ENCODE measurements around the gene MRPL21.

DNA sequence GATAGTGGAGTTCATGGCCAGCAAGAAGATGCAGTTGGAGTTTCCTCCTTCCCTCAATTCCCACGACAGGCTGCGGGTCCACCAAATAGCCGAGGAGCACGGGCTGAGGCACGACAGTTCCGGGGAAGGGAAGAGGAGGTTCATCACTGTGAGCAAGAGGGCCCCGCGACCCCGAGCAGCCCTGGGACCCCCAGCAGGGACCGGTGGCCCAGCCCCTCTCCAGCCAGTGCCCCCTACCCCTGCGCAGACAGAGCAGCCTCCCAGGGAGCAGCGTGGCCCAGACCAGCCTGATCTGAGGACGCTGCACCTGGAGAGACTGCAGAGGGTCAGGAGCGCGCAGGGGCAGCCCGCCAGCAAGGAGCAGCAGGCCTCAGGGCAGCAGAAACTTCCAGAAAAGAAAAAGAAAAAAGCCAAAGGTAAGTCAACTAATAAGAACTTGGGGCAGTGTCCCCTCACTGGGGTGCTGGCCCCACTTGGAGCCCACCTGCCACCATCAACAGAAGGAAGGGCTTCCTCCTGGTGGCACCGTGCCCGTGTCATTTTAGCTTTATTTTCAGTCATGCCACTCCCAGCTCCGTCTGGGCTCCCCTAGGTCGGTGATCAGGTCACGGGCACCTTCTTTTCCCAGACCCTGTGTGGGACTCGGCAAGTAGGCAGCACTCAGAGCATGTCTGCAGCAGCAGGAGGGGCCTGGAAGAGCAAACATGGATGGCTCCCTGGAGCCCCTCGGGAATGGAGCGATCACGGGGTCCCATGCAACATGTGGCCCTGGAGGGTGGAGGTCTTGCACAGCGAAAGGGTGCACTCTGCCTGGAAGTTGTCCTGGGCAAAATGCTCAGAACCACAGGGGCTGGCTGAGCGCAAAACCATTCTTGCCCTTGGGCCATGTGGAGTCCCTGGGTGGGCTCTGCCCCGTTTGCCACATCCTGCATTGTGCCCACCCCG is 33.3 kb upstream of the MRPL21 start:
- TF ChIP-seq, protein P1, sequence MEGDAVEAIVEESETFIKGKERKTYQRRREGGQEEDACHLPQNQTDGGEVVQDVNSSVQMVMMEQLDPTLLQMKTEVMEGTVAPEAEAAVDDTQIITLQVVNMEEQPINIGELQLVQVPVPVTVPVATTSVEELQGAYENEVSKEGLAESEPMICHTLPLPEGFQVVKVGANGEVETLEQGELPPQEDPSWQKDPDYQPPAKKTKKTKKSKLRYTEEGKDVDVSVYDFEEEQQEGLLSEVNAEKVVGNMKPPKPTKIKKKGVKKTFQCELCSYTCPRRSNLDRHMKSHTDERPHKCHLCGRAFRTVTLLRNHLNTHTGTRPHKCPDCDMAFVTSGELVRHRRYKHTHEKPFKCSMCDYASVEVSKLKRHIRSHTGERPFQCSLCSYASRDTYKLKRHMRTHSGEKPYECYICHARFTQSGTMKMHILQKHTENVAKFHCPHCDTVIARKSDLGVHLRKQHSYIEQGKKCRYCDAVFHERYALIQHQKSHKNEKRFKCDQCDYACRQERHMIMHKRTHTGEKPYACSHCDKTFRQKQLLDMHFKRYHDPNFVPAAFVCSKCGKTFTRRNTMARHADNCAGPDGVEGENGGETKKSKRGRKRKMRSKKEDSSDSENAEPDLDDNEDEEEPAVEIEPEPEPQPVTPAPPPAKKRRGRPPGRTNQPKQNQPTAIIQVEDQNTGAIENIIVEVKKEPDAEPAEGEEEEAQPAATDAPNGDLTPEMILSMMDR (IDR thresholded peaks at IDR 0.05): no peak
- no peak for TF ChIP-seq POLR2A (IDR thresholded peaks at IDR 0.05)
